Neural cell (in vitro differentiated cells): ENCODE measurements around the gene RANBP1. TPM values are rescaled to one million over a fixed set of nuclear protein-coding genes. Genes with fewer than 3 reads are reported as not detected.

Experiments used
- H2AFZ ChIP-seq: fragments of 200-600, 300-800 bp; sonication (generic), shearing (Covaris generic); 2 replicates; pipeline ENCODE4 v1.6.0; 2014; ENCODE audit warnings: low read depth, mild to moderate bottlenecking, antibody characterized with exemption, low read length, moderate library complexity
- H3F3A ChIP-seq: fragments of 200-600 bp; shearing (Covaris generic); 2 replicates; pipeline ENCODE4 v1.6.1; 2016; ENCODE audit warnings: mild to moderate bottlenecking, moderate library complexity, mixed read lengths, antibody characterized with exemption, low read length; ENCODE audit not compliant: insufficient read depth, poor library complexity, severe bottlenecking
- H3K27ac ChIP-seq: fragments of 200-600, 300-800 bp; sonication (generic), shearing (Covaris generic); 2 replicates; pipeline ENCODE4 v1.5.1; 2014; ENCODE audit warnings: mild to moderate bottlenecking, low read length, moderate library complexity
- H3K27me3 ChIP-seq: fragments of 300-800, 200-600 bp; sonication (generic), shearing (Covaris generic); 2 replicates; pipeline ENCODE4 v1.6.0; 2014; ENCODE audit warnings: mild to moderate bottlenecking, low read depth, low read length, moderate library complexity; ENCODE audit not compliant: insufficient read depth
- H3K36me3 ChIP-seq: fragments of 300-800, 200-600 bp; sonication (generic), shearing (Covaris generic); 2 replicates; pipeline ENCODE4 v1.5.1; 2014; ENCODE audit warnings: mild to moderate bottlenecking, antibody characterized with exemption, low read length, moderate library complexity; ENCODE audit not compliant: insufficient read depth
- H3K4me2 ChIP-seq: fragments of 300-800, 200-600 bp; sonication (generic), shearing (Covaris generic); 2 replicates; pipeline ENCODE4 v1.6.0; 2014; ENCODE audit warnings: mild to moderate bottlenecking, low read length
- H3K4me3 ChIP-seq: fragments of 300-800, 200-600 bp; sonication (generic), shearing (Covaris generic); 2 replicates; pipeline ENCODE4 v1.5.1; 2014; ENCODE audit warnings: mild to moderate bottlenecking, low read length, moderate library complexity
- H3K79me2 ChIP-seq: fragments of 200-600 bp; shearing (Covaris generic); replicated peaks from 2 replicates; pipeline ENCODE4 v1.6.0; 2014; ENCODE audit warnings: mild to moderate bottlenecking, low read length, moderate library complexity; ENCODE audit not compliant: insufficient read depth
- H3K9ac ChIP-seq: fragments of 300-800, 200-600 bp; sonication (generic), shearing (Covaris generic); 2 replicates; pipeline ENCODE4 v1.6.1; 2016; ENCODE audit warnings: mild to moderate bottlenecking, low read length, mixed read lengths
- H3K9me2 ChIP-seq: fragments of 200-600 bp; shearing (Covaris generic); 2 replicates; pipeline ENCODE4 v1.6.1; 2016; ENCODE audit warnings: mild to moderate bottlenecking, low read length, mixed read lengths; ENCODE audit not compliant: insufficient read depth
- H3K9me3 ChIP-seq: fragments of 200-600, 300-800 bp; sonication (generic), shearing (Covaris generic); 2 replicates; pipeline ENCODE4 v1.6.1; 2016; ENCODE audit warnings: mild to moderate bottlenecking, mixed run types, low read length, moderate library complexity, mixed read lengths
- H4K20me1 ChIP-seq: fragments of 200-600 bp; shearing (Covaris generic); 2 replicates; pipeline ENCODE4 v1.6.1; 2016; ENCODE audit warnings: mild to moderate bottlenecking, mixed run types; ENCODE audit not compliant: insufficient read depth
- CTCF ChIP-seq: fragments of 450-650 bp; IDR thresholded peaks from 2 replicates; pipeline ENCODE4 v1.5.1; 2014; ENCODE audit warnings: antibody characterized with exemption, mild to moderate bottlenecking, moderate library complexity; ENCODE audit not compliant: poor library complexity, severe bottlenecking
- EP300 ChIP-seq: fragments of 450-650 bp; conservative IDR thresholded peaks from 2 replicates; pipeline ENCODE4 v1.6.1; 2014; ENCODE audit warnings: antibody characterized with exemption, mild to moderate bottlenecking, moderate library complexity; ENCODE audit not compliant: poor library complexity, severe bottlenecking
- EZH2 ChIP-seq: fragments of 200-600, 300-800 bp; shearing (Covaris generic), sonication (generic); IDR thresholded peaks from 2 replicates; pipeline ENCODE4 v1.6.1; 2014; ENCODE audit warnings: antibody characterized with exemption, low read length, borderline replicate concordance, mild to moderate bottlenecking; ENCODE audit not compliant: insufficient read depth, poor library complexity, severe bottlenecking
- MXI1 ChIP-seq: fragments of 450-650 bp; conservative IDR thresholded peaks from 2 replicates; pipeline ENCODE4 v1.6.1; 2014; ENCODE audit warnings: antibody characterized with exemption, mild to moderate bottlenecking; ENCODE audit not compliant: poor library complexity, severe bottlenecking
- POLR2AphosphoS5 ChIP-seq: IDR thresholded peaks from 2 replicates; pipeline ENCODE4 v1.6.1; 2012
- RAD21 ChIP-seq: fragments of 450-650 bp; conservative IDR thresholded peaks from 2 replicates; pipeline ENCODE4 v1.6.1; 2014; ENCODE audit warnings: antibody characterized with exemption, mild to moderate bottlenecking, moderate library complexity
- REST ChIP-seq: IDR thresholded peaks from 2 replicates; pipeline ENCODE4 v1.6.1; 2012; ENCODE audit warnings: borderline replicate concordance
- SMC3 ChIP-seq: fragments of 450-650 bp; conservative IDR thresholded peaks from 2 replicates; pipeline ENCODE4 v1.6.1; 2014; ENCODE audit warnings: antibody characterized with exemption, mild to moderate bottlenecking, moderate library complexity; ENCODE audit not compliant: poor library complexity
- TAF1 ChIP-seq: IDR thresholded peaks from 2 replicates; pipeline ENCODE4 v1.6.1; 2012; ENCODE audit warnings: low read depth
- polyA plus RNA-seq: library from polyadenylated mRNA; depleted of rRNA; stranded (reverse); fragments of >200 nt; gene quantifications from 2 replicates; pipeline ENCODE4 v1.2.3, GENCODE V29; 2014

Gene RANBP1
- polyA plus RNA-seq, 1 donor from 2014 or later = 360 TPM

GRCh38 chr22:20147237-20147988 is 31.5 kb downstream of the RANBP1 start:
- TF ChIP-seq SMC3 (no peak), POLR2AphosphoS5 (no peak), EZH2 (no peak), TAF1 (no peak), CTCF (no peak), RAD21 (no peak), EP300 (no peak), REST (no peak), MXI1 (no peak)
- Histone ChIP-seq H3K4me2 (no peak overlapping the region), H3K9me3 (no peaks in the 10 kb centered on the region), H2AFZ (no peak overlapping the region), H3F3A (no peaks in the 10 kb centered on the region), H3K9me2 (no peaks in the 10 kb centered on the region), H3K36me3 (no peaks in the 10 kb centered on the region), H3K9ac (no peak overlapping the region), H3K27ac (no peak overlapping the region), H3K4me3 (no peak overlapping the region), H3K79me2 (no peaks in the 10 kb centered on the region), H4K20me1 (no peaks in the 10 kb centered on the region), H3K27me3 (no peaks in the 10 kb centered on the region)

GRCh38 chr22:20148414-20148813 is 32.5 kb downstream of the RANBP1 start:
- H3K79me2 ChIP-seq = no peaks in the 10 kb centered on the region
- H4K20me1 ChIP-seq = no peaks in the 10 kb centered on the region
- H3K9ac ChIP-seq = no peak overlapping the region
- no peak overlapping the region for H3K4me3 ChIP-seq
- H3F3A ChIP-seq = no peaks in the 10 kb centered on the region
- no peaks in the 10 kb centered on the region for H3K27me3 ChIP-seq
- no peaks in the 10 kb centered on the region for H3K9me2 ChIP-seq
- no peaks in the 10 kb centered on the region for H3K36me3 ChIP-seq
- no peak overlapping the region for H3K27ac ChIP-seq
- no peak overlapping the region for H3K4me2 ChIP-seq
- no peak overlapping the region for H2AFZ ChIP-seq
- no peak for TF ChIP-seq TAF1
- TF ChIP-seq POLR2AphosphoS5 = no peak
- no peaks in the 10 kb centered on the region for H3K9me3 ChIP-seq
